ENCODE data around the gene CELF4. TPM values are rescaled to one million over a fixed set of nuclear protein-coding genes. Genes with fewer than 3 reads are reported as not detected.

Gene CELF4
- total RNA-seq, 4 donors from 2014 or later = not detected

- Histone ChIP-seq H3K4me1 (peaks cover 0 to 3% (median 0%) of the 10 kb centered on the region in 4 donors), H3K9me3 (no peaks in the 10 kb centered on the region), H3K4me3 (no peak overlapping the region), H3K27ac (no peak overlapping the region), H3K27me3 (peaks cover 0 to 21% of the 10 kb centered on the region in 2 donors), H3K36me3 (no peaks in the 10 kb centered on the region)
- no peak for DNase-seq (ENCODE audit: low spot score in 2 of 2)
- TF ChIP-seq, protein P1, sequence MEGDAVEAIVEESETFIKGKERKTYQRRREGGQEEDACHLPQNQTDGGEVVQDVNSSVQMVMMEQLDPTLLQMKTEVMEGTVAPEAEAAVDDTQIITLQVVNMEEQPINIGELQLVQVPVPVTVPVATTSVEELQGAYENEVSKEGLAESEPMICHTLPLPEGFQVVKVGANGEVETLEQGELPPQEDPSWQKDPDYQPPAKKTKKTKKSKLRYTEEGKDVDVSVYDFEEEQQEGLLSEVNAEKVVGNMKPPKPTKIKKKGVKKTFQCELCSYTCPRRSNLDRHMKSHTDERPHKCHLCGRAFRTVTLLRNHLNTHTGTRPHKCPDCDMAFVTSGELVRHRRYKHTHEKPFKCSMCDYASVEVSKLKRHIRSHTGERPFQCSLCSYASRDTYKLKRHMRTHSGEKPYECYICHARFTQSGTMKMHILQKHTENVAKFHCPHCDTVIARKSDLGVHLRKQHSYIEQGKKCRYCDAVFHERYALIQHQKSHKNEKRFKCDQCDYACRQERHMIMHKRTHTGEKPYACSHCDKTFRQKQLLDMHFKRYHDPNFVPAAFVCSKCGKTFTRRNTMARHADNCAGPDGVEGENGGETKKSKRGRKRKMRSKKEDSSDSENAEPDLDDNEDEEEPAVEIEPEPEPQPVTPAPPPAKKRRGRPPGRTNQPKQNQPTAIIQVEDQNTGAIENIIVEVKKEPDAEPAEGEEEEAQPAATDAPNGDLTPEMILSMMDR (IDR thresholded peaks at IDR 0.05) = no peak
- no peak for TF ChIP-seq POLR2A (IDR thresholded peaks at IDR 0.05)
- TF ChIP-seq EP300 (IDR thresholded peaks at IDR 0.05) = no peak
- 70 to 78% methylated on average over 9 of the region's 9 CpGs for WGBS, 2 donors
These were observed 46.0 kb downstream of the CELF4 start for GRCh38 chr18:37519510-37520135.

DNA sequence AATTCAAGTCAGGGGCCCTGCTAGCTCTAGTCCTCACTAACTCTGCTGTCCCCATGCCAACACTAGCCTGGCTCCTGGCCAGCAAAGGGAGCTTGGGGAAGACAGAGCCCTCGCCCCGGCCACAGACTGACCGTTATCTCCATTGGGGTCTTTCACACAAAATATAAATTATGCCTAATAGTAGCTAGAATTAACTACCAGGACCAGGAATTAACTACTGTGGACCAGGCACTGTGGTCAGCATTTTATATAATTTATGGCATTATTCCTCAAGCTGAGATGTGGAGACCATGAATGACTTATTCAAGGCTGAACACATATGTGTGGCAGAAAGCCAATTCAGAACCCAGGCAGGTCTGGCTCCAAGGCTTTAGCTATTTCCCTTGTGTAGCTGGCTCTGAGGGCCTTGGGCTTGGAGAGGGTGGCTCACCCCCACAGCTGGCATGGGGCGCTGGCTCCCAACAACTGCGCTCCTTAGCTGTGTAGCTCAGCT, 49.2 kb downstream of the CELF4 start:
- H3K4me3 ChIP-seq = no peak overlapping the region
- H3K4me1 ChIP-seq = no peaks in the 10 kb centered on the region
- 30 to 58% methylated on average over 5 of the region's 5 CpGs for WGBS, 2 donors
- no peaks in the 10 kb centered on the region for H3K9me3 ChIP-seq
- H3K36me3 ChIP-seq = no peaks in the 10 kb centered on the region
- no peak for DNase-seq (ENCODE audit: low spot score in 2 of 2)
- H3K27me3 ChIP-seq = no peaks in the 10 kb centered on the region
- TF ChIP-seq EP300 (IDR thresholded peaks at IDR 0.05) (no peak), POLR2A (IDR thresholded peaks at IDR 0.05) (no peak)
- TF ChIP-seq, protein P1 (IDR thresholded peaks at IDR 0.05) = no peak
- H3K27ac ChIP-seq = no peak overlapping the region

DNA sequence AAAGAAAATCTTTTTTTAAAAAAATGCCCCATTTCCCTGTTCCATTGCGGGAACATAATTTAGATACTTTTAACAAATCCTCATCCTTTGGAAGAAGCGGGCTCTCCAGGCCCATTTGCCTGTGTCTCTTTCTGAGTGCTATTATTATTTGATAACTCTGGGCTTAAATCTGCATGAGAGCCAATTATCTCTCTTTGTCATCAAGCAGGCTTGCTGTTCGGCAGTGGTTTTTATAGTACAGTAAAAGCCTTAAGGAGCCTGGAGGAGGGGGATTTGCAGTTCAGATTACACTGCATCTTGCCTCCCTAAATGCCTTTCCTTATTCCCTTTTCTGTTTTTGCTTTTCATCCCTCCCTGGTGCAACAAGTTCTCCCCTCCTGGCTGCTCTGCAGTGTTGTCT, 50.6 kb downstream of the CELF4 start:
- 81 to 83% methylated on average over 3 of the region's 3 CpGs for WGBS, 2 donors
- no peaks in the 10 kb centered on the region for H3K4me1 ChIP-seq
- no peak overlapping the region for H3K27ac ChIP-seq
- H3K27me3 ChIP-seq = no peaks in the 10 kb centered on the region
- TF ChIP-seq POLR2A (IDR thresholded peaks at IDR 0.05) (no peak), EP300 (IDR thresholded peaks at IDR 0.05) (no peak)
- TF ChIP-seq, protein P1 (IDR thresholded peaks at IDR 0.05) = no peak
- no peak overlapping the region for H3K4me3 ChIP-seq
- peaks cover 0 to 7% (median 0%) of the 10 kb centered on the region in 4 donors for H3K9me3 ChIP-seq
- H3K36me3 ChIP-seq = no peaks in the 10 kb centered on the region
- no peak for DNase-seq (ENCODE audit: low spot score in 2 of 2)

GRCh38 chr18:37512400-37512799, 53.2 kb downstream of the CELF4 start:
- peaks cover 0 to 17% (median 0%) of the 10 kb centered on the region in 4 donors for H3K9me3 ChIP-seq
- no peak overlapping the region for H3K27ac ChIP-seq
- WGBS, 2 donors = 78 to 81% methylated on average over 2 of the region's 2 CpGs
- TF ChIP-seq POLR2A (IDR thresholded peaks at IDR 0.05) (no peak), EP300 (IDR thresholded peaks at IDR 0.05) (no peak)
- TF ChIP-seq, protein P1 (IDR thresholded peaks at IDR 0.05) = no peak
- H3K27me3 ChIP-seq = no peaks in the 10 kb centered on the region
- no peaks in the 10 kb centered on the region for H3K4me1 ChIP-seq
- no peak overlapping the region for H3K4me3 ChIP-seq
- H3K36me3 ChIP-seq = no peaks in the 10 kb centered on the region
- DNase-seq (ENCODE audit: low spot score in 2 of 2) = no peak

- TF ChIP-seq EP300 (IDR thresholded peaks at IDR 0.05) (no peak), POLR2A (IDR thresholded peaks at IDR 0.05) (no peak)
- TF ChIP-seq, protein P1 (IDR thresholded peaks at IDR 0.05) = no peak
- no peaks in the 10 kb centered on the region for H3K27me3 ChIP-seq
- no peak overlapping the region for H3K27ac ChIP-seq
- WGBS, 2 donors = 43 to 44% methylated on average over 9 of the region's 9 CpGs
- no peak for DNase-seq (ENCODE audit: low spot score in 2 of 2)
- no peaks in the 10 kb centered on the region for H3K4me1 ChIP-seq
- no peaks in the 10 kb centered on the region for H3K36me3 ChIP-seq
- H3K4me3 ChIP-seq = no peak overlapping the region
- H3K9me3 ChIP-seq = peaks cover 0 to 17% (median 0%) of the 10 kb centered on the region in 4 donors
These were observed 53.8 kb downstream of the CELF4 start for GRCh38 chr18:37511721-37512298.
